Suprapubic skin (tissue), 4 donors: ENCODE data around the gene CCDC188.

Source experiments
- CTCF ChIP-seq, 2 donors: fragments of 200-600 bp in 1 of 2; fragments of 450-650 bp in 1 of 2; sonication (generic) in 1 of 2; IDR thresholded peaks; one replicate each; pipeline ENCODE4 v1.5.1; 2016 to 2019; ENCODE audit warnings: antibody characterized with exemption in 2 of 2, mild to moderate bottlenecking in 1 of 2, moderate library complexity in 1 of 2
- EP300 ChIP-seq: sonication (generic); formaldehyde crosslinking; IDR thresholded peaks from one replicate; pipeline ENCODE4 v1.6.1; 2017; ENCODE audit warnings: antibody characterized with exemption
- POLR2A ChIP-seq, 2 donors: fragments of 450-650 bp; IDR thresholded peaks; one replicate each; pipeline ENCODE4 v1.6.1; 2017; ENCODE audit warnings: antibody characterized with exemption in 2 of 2, mild to moderate bottlenecking in 2 of 2, moderate library complexity in 2 of 2
- POLR2AphosphoS5 ChIP-seq, 3 donors: sonication (generic); formaldehyde crosslinking; IDR thresholded peaks; one replicate each; pipeline ENCODE4 v1.6.1; 2017; ENCODE audit warnings: antibody characterized with exemption in 3 of 3

DNA sequence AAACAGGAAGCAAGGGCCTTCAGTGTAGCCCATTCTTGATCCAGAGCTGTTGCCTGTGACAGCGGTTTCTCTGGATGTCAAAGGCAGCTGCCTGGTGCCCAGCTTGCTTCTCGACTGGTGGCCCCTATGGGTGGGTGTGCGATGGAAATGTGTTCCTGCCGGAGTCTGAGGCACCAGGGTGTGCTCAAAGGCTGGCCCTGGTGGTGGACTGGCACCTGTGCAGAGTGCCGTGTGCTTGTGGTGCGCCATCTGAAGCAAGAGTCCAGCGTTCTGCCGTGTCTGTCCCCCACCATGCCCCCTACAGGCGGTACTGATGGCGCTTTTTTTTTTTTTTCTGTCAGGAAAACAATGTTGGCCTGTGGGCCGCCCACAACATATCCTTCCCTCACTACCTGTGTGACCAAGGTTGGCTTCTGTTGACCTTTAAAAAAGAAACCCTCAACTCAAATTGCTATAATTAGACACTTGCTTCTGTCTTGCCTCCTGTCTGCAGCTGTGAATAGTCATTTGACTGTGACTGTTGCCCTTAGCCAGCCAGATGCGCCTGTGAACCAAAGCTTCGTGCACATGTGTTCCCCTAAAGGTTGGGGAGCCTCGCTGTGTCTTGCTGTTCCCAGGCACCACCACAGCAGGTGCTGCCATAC, 39.7 kb downstream of the CCDC188 start:
- TF ChIP-seq CTCF (IDR thresholded peaks at IDR 0.05) (peak in 1 of 2 donors; percentile 24), POLR2AphosphoS5 (IDR thresholded peaks at IDR 0.05) (no peak), EP300 (no peak), POLR2A (IDR thresholded peaks at IDR 0.05) (no peak)
